HCT116 (cell line): Measurements from ENCODE around the gene RAI14.

Source experiments
- ATF3 ChIP-seq: IDR thresholded peaks from 2 replicates; pipeline ENCODE4 v1.6.1; 2012
- CTCF ChIP-seq, 3 experiments: fragments of 200-600 bp in 1 of 3; sonication (generic) in 1 of 3; IDR thresholded peaks in 2 of 3; conservative IDR thresholded peaks in 1 of 3; 2 replicates each; pipeline ENCODE4 v1.5.1; 2012 to 2017; ENCODE audit warnings: low read depth in 2 of 3, low read length in 2 of 3, antibody characterized with exemption in 1 of 3, borderline replicate concordance in 1 of 3, control low read depth in 1 of 3, mild to moderate bottlenecking in 1 of 3, mixed read lengths in 1 of 3, mixed run types in 1 of 3, moderate library complexity in 1 of 3; ENCODE audit not compliant: insufficient read depth in 1 of 3
- ELF1 ChIP-seq: IDR thresholded peaks from 2 replicates; pipeline ENCODE4 v1.6.1; 2012; ENCODE audit warnings: low read depth, borderline replicate concordance
- EZH2phosphoT487 ChIP-seq: fragments of 200-600 bp; IDR thresholded peaks from 2 replicates; pipeline ENCODE4 v1.6.1; 2018; ENCODE audit warnings: antibody characterized with exemption, borderline replicate concordance
- POLR2A ChIP-seq: IDR thresholded peaks from 2 replicates; pipeline ENCODE4 v1.7.0; 2011; ENCODE audit warnings: borderline replicate concordance; ENCODE audit not compliant: insufficient read depth, insufficient read length; ENCODE audit errors: extremely low read depth
- REST ChIP-seq: IDR thresholded peaks from 2 replicates; pipeline ENCODE4 v1.6.1; 2012; ENCODE audit warnings: low read depth
- YY1 ChIP-seq: IDR thresholded peaks from 2 replicates; pipeline ENCODE4 v1.6.1; 2011; ENCODE audit warnings: low read length, low read depth, moderate library complexity, mild to moderate bottlenecking; ENCODE audit not compliant: insufficient replicate concordance; ENCODE audit errors: extremely low read depth
- ZBTB33 ChIP-seq: IDR thresholded peaks from 2 replicates; pipeline ENCODE4 v1.6.1; 2011; ENCODE audit warnings: mild to moderate bottlenecking, low read length, moderate library complexity; ENCODE audit not compliant: insufficient replicate concordance; ENCODE audit errors: extremely low read depth

GRCh38 chr5:34868791-34869190 is 212.7 kb downstream of the RAI14 start:
- TF ChIP-seq CTCF (IDR thresholded peaks at IDR 0.05 in 2 of 3, conservative IDR thresholded peaks at IDR 0.05 in 1 of 3; ENCODE audit: borderline replicate concordance in 1 of 3, insufficient read depth in 1 of 3, low read depth in 2 of 3, low read length in 2 of 3) = no peak
- no peak for TF ChIP-seq POLR2A
- TF ChIP-seq REST = no peak
- no peak for TF ChIP-seq EZH2phosphoT487
- no peak for TF ChIP-seq ZBTB33
- no peak for TF ChIP-seq YY1
- TF ChIP-seq ELF1 = no peak
- no peak for TF ChIP-seq ATF3
